Measurements from ENCODE around the gene HENMT1.
"Not testable (repeated sequence)": the region's sequence is repeated elsewhere in the genome, so short reads cannot be mapped to it uniquely, and the experiment has no call there.

HENMT1 gene

DNA sequence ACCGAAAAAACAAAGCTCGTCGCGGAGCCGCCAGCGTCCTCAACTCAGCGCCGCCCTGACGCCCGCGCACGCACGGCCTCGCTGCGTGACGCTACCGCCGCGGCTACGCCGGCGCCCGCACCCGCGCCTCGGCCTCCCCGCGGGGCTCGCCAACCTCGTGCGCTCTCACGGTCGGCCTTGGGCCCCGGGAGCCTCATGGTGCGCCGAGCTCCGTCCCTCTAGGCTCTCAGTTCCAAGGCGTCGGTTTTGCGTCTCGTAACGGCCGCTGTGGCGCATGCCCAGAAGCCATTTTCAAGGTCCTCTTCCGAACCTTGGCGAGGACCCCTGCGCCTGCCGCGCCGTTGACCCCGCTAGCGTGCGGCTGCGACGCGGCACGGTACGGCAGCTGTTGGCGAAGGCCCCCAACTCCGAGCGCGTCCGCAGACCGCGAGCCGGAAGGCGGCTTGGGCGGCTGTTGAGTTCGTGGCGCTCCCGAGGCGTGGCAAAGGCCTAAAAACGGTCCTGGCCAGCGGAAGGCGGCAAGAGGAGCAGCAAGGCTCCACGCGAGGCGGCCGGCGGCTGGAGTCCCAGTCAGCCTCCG, at the start of gene HENMT1:
TSS of gene HENMT1 (minus strand) at position 64 of the 580 bp plus-strand sequence. CDS start 1,209 bp downstream, outside the sequence.
- TF ChIP-seq, protein P1, sequence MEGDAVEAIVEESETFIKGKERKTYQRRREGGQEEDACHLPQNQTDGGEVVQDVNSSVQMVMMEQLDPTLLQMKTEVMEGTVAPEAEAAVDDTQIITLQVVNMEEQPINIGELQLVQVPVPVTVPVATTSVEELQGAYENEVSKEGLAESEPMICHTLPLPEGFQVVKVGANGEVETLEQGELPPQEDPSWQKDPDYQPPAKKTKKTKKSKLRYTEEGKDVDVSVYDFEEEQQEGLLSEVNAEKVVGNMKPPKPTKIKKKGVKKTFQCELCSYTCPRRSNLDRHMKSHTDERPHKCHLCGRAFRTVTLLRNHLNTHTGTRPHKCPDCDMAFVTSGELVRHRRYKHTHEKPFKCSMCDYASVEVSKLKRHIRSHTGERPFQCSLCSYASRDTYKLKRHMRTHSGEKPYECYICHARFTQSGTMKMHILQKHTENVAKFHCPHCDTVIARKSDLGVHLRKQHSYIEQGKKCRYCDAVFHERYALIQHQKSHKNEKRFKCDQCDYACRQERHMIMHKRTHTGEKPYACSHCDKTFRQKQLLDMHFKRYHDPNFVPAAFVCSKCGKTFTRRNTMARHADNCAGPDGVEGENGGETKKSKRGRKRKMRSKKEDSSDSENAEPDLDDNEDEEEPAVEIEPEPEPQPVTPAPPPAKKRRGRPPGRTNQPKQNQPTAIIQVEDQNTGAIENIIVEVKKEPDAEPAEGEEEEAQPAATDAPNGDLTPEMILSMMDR (IDR thresholded peaks at IDR 0.05): no peak
- peak within 1 kb of the TSS; percentile 78 to 89 for H3K27ac ChIP-seq
- peak within 1 kb of the TSS; percentile 66 for H3K4me3 ChIP-seq
- peak; percentile 82 for DNase-seq (ENCODE audit: low spot score)

DNA sequence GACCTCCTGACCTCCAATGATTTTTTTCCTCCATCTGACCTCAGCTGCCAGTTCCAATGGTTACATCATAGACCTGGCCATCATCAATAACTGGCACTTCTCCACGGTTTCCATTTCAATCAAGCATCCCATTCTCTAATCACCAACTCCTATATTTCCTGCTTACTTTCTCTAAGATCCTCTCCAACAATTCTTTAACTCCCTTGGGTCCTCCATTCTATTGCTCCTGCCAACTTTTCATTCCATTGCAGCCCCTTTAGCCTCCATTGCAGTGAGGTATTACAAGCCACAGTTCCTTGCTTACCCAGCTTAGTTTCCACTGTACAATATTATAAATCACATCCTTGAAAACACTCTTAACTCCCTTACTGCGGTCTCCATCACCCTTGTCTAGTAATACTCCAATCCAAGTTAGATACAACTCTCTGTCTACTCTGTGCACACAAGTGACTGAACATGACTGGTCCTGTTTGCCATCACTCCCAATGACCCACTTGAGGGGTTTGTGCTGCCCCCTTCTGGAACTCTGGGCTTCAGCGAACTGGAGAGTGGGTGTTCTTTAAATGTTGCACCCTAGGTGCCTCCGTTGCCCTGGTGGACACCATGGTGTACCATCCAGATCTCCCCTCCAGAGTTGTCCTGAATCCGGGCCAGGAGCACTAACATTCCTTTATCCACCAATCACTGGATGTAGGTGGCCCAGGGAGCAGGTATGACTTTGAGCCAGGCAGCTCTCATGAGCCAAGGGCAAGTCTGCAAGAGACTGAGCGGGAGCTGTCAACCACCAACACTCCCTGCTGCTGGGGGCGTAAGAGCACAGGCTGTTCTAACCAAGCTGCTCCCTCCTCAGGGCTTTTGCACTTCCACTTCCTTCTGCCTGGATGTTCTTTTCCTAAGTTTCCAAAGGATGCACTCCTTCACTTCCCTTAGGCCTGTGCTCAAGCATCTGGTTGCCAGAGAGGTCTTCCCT, 48.1 kb upstream of the HENMT1 start:
- no peak for DNase-seq (ENCODE audit: low spot score)
- H3K4me3 ChIP-seq: no peak overlapping the region
- TF ChIP-seq, protein P1 (IDR thresholded peaks at IDR 0.05): no peak

DNA sequence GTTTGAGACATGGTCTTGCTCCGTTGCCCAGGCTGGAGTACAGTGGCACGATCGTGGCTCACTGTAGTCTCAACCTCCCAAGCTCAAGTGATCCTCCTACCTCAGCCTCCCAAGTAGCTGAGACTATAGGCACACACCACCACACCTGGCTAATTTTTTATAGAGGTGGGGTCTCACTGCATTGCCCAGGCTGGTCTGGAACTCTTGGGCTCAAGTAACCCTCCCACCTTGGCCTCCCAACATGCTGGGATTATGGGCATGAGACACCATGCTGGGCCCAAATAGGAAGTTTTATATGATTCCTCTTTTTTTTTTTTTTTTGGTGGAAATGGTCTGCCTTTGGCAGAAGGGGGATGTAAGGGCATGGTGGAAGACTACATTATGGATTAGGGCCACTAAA, 45.8 kb upstream of the HENMT1 start:
- Histone ChIP-seq H3K27ac (no peak overlapping the region), H3K4me3 (no peak overlapping the region)
- no peak for DNase-seq (ENCODE audit: low spot score)
- TF ChIP-seq, protein P1 (IDR thresholded peaks at IDR 0.05): no peak

More for the DNA sequence above, 48.1 kb upstream of the HENMT1 start:
- H3K27ac ChIP-seq: no peak overlapping the region

DNA sequence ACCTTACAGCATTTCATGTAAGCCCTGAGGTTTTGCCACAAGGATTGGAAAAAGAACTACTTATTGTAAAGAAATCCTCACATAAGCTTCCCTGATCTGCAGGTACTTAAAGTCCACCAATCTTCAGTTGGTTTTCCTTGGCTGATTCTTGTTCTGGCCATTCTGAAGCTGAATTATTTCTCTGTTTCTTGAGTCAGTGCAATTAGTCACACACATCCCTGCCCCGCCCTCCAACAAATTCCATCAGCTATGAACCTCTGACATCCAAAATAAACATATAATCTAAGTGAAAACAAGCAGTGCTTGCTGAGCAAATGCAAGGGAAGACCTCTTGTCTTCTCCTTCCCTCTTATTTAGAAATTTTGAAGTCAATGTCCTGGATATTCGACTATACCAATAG, 43.6 kb upstream of the HENMT1 start:
- TF ChIP-seq, protein P1 (IDR thresholded peaks at IDR 0.05): no peak
- peak overlapping the region in 1 of 2 donors; percentile 62 for H3K27ac ChIP-seq
- no peak for DNase-seq (ENCODE audit: low spot score)
- H3K4me3 ChIP-seq: peak overlapping the region; percentile 12

DNA sequence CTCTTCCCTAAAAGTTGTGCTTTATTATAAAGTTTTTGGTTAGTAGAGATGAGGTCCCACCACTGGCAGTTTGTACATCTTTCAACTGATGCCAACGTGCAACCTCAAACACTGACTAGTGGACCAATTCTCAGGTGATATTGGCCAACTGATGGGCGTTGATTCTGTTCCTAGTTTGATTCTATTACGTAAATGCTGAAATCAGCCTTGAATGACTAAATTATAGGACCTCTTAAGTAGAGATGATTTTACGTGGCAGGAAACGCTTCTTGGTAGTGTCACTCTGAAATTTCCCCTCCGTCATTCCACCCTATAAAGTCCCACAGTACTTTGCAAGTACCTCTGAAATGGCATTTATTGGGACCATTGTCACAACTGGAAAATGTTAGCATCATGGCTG, 43.0 kb upstream of the HENMT1 start:
- DNase-seq (ENCODE audit: low spot score): no peak
- peak overlapping the region in 1 of 2 donors; percentile 62 for H3K27ac ChIP-seq
- no peak overlapping the region for H3K4me3 ChIP-seq
- TF ChIP-seq, protein P1 (IDR thresholded peaks at IDR 0.05): no peak

DNA sequence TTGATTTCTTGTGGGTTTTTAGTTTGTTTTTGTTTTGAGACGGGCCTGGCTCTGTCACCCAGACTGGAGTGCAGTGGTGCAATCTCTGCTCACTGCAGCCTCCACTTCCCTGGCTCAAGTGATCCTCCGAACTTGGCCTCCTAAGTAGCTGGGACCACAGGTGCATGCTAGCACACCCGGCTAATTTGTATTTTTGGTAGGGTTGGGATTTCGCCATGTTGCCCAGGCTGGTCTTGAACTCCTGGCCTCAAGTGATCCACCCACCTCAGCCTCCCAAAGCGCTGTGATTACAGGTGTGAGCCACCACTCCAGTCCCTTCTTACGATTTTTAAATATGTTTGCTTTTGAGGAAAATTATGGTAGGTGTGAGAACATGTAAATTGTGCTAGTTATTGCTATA, 41.2 kb upstream of the HENMT1 start:
- not testable (repeated sequence) for H3K4me3 ChIP-seq; DNase-seq (ENCODE audit: low spot score); H3K27ac ChIP-seq

DNA sequence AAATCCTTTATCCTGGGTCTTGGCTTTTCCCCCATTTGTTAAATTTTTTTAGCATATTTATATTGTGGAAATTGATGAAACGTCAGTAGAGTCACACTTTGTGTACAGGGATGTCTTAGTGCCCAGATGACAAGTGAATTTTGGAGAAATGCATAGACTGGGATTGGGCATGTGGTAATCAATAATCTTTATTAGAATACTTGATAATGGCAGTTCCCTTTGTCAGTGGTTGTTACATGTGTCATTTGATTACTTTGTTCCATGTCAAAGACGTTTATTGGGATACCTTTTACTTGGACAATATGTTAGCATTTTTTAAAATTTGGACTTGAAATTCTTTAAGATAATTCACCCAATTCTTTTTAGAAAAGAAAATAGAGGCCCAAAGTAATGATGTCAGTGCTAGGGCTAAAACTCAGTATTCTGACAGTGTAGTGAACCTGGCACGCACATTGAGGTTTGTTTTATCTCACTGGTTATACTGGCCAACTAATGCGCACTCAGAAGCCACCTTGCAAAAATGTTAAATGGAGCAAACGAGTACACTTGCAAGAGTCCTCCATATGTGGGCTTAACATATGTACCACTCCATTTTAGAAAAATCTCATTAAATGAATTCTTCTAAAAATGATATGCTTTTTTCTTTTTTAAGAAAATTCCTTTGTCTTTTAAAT, 40.4 kb upstream of the HENMT1 start:
- no peak overlapping the region for H3K4me3 ChIP-seq
- no peak for DNase-seq (ENCODE audit: low spot score)
- H3K27ac ChIP-seq: no peak overlapping the region
- TF ChIP-seq, protein P1 (IDR thresholded peaks at IDR 0.05): no peak
